HepG2 (cell line): Measurements from ENCODE around the gene KRI1. TPM values are rescaled to one million over a fixed set of nuclear protein-coding genes. Genes with fewer than 3 reads are reported as not detected.

Source experiments
- ARNT2 ChIP-seq: sonication (generic); formaldehyde crosslinking; IDR thresholded peaks from 2 replicates; pipeline ENCODE4 v1.8.0; 2022; ENCODE audit warnings: mild to moderate bottlenecking, low read depth, missing genetic modification reagents, moderate library complexity
- CBFB ChIP-seq: sonication (generic); formaldehyde crosslinking; IDR thresholded peaks from 2 replicates; pipeline ENCODE4 v1.4.0; 2020; ENCODE audit warnings: missing genetic modification reagents
- CREB1 ChIP-seq, 2 experiments: fragments of 450-650 bp in 1 of 2; IDR thresholded peaks; 2 replicates each; pipeline ENCODE4 v1.6.1; 2016 to 2017; ENCODE audit warnings: control low read depth in 1 of 2, mild to moderate bottlenecking in 1 of 2, missing compliant biosample characterization in 1 of 2, missing genetic modification characterization in 1 of 2
- ETV5 ChIP-seq: IDR thresholded peaks from 2 replicates; pipeline ENCODE4 v1.6.1; 2018; ENCODE audit warnings: missing biosample characterization, missing genetic modification reagents, inconsistent platforms, borderline replicate concordance
- ETV6 ChIP-seq: sonication (generic); formaldehyde crosslinking; conservative IDR thresholded peaks from 2 replicates; pipeline ENCODE4 v1.4.0; 2020; ENCODE audit warnings: missing genetic modification reagents
- FOXO1 ChIP-seq: sonication (generic); formaldehyde crosslinking; IDR thresholded peaks from 2 replicates; pipeline ENCODE4 v1.4.0; 2020; ENCODE audit warnings: missing genetic modification reagents
- HMG20B ChIP-seq: conservative IDR thresholded peaks from 2 replicates; pipeline ENCODE4 v1.6.1; 2016; ENCODE audit warnings: missing genetic modification reagents, missing compliant biosample characterization
- HOXD1 ChIP-seq: sonication (generic); formaldehyde crosslinking; IDR thresholded peaks from 2 replicates; pipeline ENCODE4 v1.5.0; 2020; ENCODE audit warnings: missing genetic modification reagents
- KDM3A ChIP-seq: IDR thresholded peaks from 2 replicates; pipeline ENCODE4 v1.6.1; 2018; ENCODE audit warnings: low read depth, missing compliant biosample characterization
- MED1 ChIP-seq: sonication (generic); formaldehyde crosslinking; IDR thresholded peaks from 2 replicates; pipeline ENCODE4 v1.4.0; 2020; ENCODE audit warnings: missing genetic modification reagents
- MTA3 ChIP-seq: sonication (generic); formaldehyde crosslinking; IDR thresholded peaks from 2 replicates; pipeline ENCODE4 v1.4.0; 2020; ENCODE audit warnings: missing genetic modification reagents
- PHF8 ChIP-seq: sonication (generic); formaldehyde crosslinking; IDR thresholded peaks from 2 replicates; pipeline ENCODE4 v1.5.0; 2020; ENCODE audit warnings: missing genetic modification reagents
- RXRB ChIP-seq: IDR thresholded peaks from 2 replicates; pipeline ENCODE4 v1.6.1; 2016; ENCODE audit warnings: borderline replicate concordance, missing genetic modification reagents, missing compliant biosample characterization
- SIX1 ChIP-seq: sonication (generic); formaldehyde crosslinking; IDR thresholded peaks from 2 replicates; pipeline ENCODE4 v1.4.0; 2020; ENCODE audit warnings: missing genetic modification reagents, borderline replicate concordance
- SP1 ChIP-seq, 2 experiments: fragments of 450-650 bp in 1 of 2; sonication (generic) in 1 of 2; formaldehyde crosslinking in 1 of 2; IDR thresholded peaks; 2 replicates each; pipeline versions ENCODE4 v1.4.0 to v1.6.1; 2016 to 2020; ENCODE audit warnings: missing genetic modification reagents in 1 of 2
- TBL1XR1 ChIP-seq: fragments of 150-350 bp; IDR thresholded peaks from 2 replicates; pipeline ENCODE4 v1.6.1; 2014; ENCODE audit warnings: borderline replicate concordance, low read length; ENCODE audit not compliant: partially characterized antibody
- ZBTB42 ChIP-seq: sonication (generic); formaldehyde crosslinking; IDR thresholded peaks from 2 replicates; pipeline ENCODE4 v1.5.0; 2020; ENCODE audit warnings: mild to moderate bottlenecking, missing genetic modification reagents
- ZFX ChIP-seq: sonication (generic); formaldehyde crosslinking; IDR thresholded peaks from 2 replicates; pipeline ENCODE4 v1.4.0; 2020; ENCODE audit warnings: mild to moderate bottlenecking, low read depth, missing genetic modification reagents, moderate library complexity
- ZIK1 ChIP-seq: sonication (generic); formaldehyde crosslinking; IDR thresholded peaks from 2 replicates; pipeline ENCODE4 v1.5.0; 2020; ENCODE audit warnings: mild to moderate bottlenecking, low read depth, missing genetic modification reagents, borderline replicate concordance
- ZMYM2 ChIP-seq: sonication (generic); formaldehyde crosslinking; IDR thresholded peaks from 2 replicates; pipeline ENCODE4 v1.8.0; 2022; ENCODE audit warnings: mild to moderate bottlenecking, missing genetic modification reagents
- ZNF432 ChIP-seq: sonication (generic); formaldehyde crosslinking; IDR thresholded peaks from 2 replicates; pipeline ENCODE4 v1.5.0; 2020; ENCODE audit warnings: missing genetic modification reagents, mild to moderate bottlenecking, borderline replicate concordance
- ZNF746 ChIP-seq: sonication (generic); formaldehyde crosslinking; IDR thresholded peaks from 2 replicates; pipeline ENCODE4 v1.8.0; 2022; ENCODE audit warnings: mild to moderate bottlenecking, missing genetic modification reagents
- ZNF792 ChIP-seq: IDR thresholded peaks from 2 replicates; pipeline ENCODE4 v1.6.1; 2016
- polyA plus RNA-seq, 8 experiments: library from polyadenylated mRNA; depleted of rRNA in 3 of 8; stranded (reverse) in 7 of 8; unstranded in 1 of 8; fragments of >200 nt; fragmentation: Illumina TruSeq in 4 of 8; extraction: Trizol in 4 of 8; gene quantifications; 2 replicates each; pipeline versions ENCODE4 v1.2.1 to v1.2.3, GENCODE V29; 2011 to 2016; ENCODE audit warnings: low read depth in 4 of 8, missing spikeins in 1 of 8, mixed read lengths in 1 of 8; ENCODE audit not compliant: insufficient read depth in 1 of 8
- total RNA-seq, 5 experiments: library from RNA; depleted of rRNA; stranded (reverse); fragments of >200 nt; fragmentation: Illumina TruSeq; extraction: Trizol; gene quantifications; 2 replicates each; pipeline ENCODE4 v1.2.3, GENCODE V29; 2016; ENCODE audit warnings: low read depth in 1 of 5
- TF ChIP-seq, protein P1 (sequence below): sonication (generic); formaldehyde crosslinking; IDR thresholded peaks from 2 replicates; pipeline ENCODE4 v1.4.0; 2020; ENCODE audit warnings: missing genetic modification reagents, borderline replicate concordance
- TF ChIP-seq, protein P2 (sequence below): fragments of 450-650 bp; IDR thresholded peaks from 2 replicates; pipeline ENCODE4 v1.6.1; 2017; ENCODE audit warnings: mild to moderate bottlenecking
- TF ChIP-seq, protein P3 (sequence below): sonication (generic); formaldehyde crosslinking; IDR thresholded peaks from 2 replicates; pipeline ENCODE4 v1.8.1; 2023; ENCODE audit warnings: mild to moderate bottlenecking, inconsistent platforms, moderate library complexity, missing genetic modification reagents, borderline replicate concordance

The KRI1 gene
- total and polyA plus RNA-seq, 2 of the 13 experiments (the other 11 are each of a cell fraction or from before 2014, with no cell fraction given): 9.1 to 11.7 TPM

DNA sequence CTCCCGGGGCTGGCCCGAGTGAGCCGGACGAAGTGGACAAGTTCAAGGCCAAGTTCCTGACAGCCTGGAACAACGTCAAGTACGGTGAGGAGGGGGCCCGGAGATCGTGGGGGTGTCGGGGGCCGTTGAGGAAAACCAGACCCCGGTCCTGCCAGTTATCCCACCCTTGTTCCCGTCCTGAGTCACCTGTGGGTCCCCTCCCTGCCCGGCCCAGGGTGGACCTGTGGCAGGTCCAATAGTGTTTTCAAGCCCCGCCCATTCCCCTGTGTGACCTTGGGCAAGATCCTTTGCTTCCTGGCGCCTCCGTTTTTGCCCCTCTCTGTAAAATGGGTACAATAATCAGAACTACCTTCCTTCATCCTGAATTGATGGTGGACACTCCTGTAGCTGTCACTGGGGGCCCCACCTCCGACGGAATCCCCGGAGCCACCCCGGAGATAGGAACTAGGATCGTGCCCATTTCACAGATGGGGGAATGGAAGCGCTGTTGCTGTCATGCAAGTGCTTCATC is 21.5 kb downstream of the KRI1 start (continued):
- TF ChIP-seq ZMYM2 (CRISPR knock-in tag) (no peak), HOXD1 (CRISPR knock-in tag) (no peak), SP1 (IDR thresholded peaks at IDR 0.05) (no peak), SP1 (CRISPR knock-in tag; IDR thresholded peaks at IDR 0.05) (no peak), CBFB (CRISPR knock-in tag) (no peak), RXRB (no peak), HMG20B (CRISPR knock-in tag) (no peak), ETV5 (CRISPR knock-in tag) (peak; percentile 30; the same call in 1 of the 2 replicates), CREB1 (IDR thresholded peaks at IDR 0.05) (no peak), CREB1 (CRISPR knock-in tag; IDR thresholded peaks at IDR 0.05) (no peak), MTA3 (no peak), SIX1 (CRISPR knock-in tag) (no peak), ZNF746 (CRISPR knock-in tag) (no peak), ZNF432 (CRISPR knock-in tag) (no peak), ZNF792 (CRISPR knock-in tag) (no peak), ARNT2 (CRISPR knock-in tag) (no peak), KDM3A (CRISPR knock-in tag) (no peak), MED1 (CRISPR knock-in tag) (no peak; the same call in 1 of the 2 replicates), TBL1XR1 (no peak), ZFX (CRISPR knock-in tag) (no peak; the same call in 1 of the 2 replicates), ETV6 (no peak), ZBTB42 (no peak), ZIK1 (CRISPR knock-in tag) (no peak), FOXO1 (CRISPR knock-in tag) (no peak), PHF8 (CRISPR knock-in tag) (0 out of 2 replicates have a peak, but pooled peaks have one; percentile 4)
- TF ChIP-seq, protein P1, sequence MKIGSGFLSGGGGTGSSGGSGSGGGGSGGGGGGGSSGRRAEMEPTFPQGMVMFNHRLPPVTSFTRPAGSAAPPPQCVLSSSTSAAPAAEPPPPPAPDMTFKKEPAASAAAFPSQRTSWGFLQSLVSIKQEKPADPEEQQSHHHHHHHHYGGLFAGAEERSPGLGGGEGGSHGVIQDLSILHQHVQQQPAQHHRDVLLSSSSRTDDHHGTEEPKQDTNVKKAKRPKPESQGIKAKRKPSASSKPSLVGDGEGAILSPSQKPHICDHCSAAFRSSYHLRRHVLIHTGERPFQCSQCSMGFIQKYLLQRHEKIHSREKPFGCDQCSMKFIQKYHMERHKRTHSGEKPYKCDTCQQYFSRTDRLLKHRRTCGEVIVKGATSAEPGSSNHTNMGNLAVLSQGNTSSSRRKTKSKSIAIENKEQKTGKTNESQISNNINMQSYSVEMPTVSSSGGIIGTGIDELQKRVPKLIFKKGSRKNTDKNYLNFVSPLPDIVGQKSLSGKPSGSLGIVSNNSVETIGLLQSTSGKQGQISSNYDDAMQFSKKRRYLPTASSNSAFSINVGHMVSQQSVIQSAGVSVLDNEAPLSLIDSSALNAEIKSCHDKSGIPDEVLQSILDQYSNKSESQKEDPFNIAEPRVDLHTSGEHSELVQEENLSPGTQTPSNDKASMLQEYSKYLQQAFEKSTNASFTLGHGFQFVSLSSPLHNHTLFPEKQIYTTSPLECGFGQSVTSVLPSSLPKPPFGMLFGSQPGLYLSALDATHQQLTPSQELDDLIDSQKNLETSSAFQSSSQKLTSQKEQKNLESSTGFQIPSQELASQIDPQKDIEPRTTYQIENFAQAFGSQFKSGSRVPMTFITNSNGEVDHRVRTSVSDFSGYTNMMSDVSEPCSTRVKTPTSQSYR (CRISPR knock-in tag): no peak
- TF ChIP-seq, protein P2, sequence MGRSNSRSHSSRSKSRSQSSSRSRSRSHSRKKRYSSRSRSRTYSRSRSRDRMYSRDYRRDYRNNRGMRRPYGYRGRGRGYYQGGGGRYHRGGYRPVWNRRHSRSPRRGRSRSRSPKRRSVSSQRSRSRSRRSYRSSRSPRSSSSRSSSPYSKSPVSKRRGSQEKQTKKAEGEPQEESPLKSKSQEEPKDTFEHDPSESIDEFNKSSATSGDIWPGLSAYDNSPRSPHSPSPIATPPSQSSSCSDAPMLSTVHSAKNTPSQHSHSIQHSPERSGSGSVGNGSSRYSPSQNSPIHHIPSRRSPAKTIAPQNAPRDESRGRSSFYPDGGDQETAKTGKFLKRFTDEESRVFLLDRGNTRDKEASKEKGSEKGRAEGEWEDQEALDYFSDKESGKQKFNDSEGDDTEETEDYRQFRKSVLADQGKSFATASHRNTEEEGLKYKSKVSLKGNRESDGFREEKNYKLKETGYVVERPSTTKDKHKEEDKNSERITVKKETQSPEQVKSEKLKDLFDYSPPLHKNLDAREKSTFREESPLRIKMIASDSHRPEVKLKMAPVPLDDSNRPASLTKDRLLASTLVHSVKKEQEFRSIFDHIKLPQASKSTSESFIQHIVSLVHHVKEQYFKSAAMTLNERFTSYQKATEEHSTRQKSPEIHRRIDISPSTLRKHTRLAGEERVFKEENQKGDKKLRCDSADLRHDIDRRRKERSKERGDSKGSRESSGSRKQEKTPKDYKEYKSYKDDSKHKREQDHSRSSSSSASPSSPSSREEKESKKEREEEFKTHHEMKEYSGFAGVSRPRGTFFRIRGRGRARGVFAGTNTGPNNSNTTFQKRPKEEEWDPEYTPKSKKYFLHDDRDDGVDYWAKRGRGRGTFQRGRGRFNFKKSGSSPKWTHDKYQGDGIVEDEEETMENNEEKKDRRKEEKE: no peak
- TF ChIP-seq, protein P3, sequence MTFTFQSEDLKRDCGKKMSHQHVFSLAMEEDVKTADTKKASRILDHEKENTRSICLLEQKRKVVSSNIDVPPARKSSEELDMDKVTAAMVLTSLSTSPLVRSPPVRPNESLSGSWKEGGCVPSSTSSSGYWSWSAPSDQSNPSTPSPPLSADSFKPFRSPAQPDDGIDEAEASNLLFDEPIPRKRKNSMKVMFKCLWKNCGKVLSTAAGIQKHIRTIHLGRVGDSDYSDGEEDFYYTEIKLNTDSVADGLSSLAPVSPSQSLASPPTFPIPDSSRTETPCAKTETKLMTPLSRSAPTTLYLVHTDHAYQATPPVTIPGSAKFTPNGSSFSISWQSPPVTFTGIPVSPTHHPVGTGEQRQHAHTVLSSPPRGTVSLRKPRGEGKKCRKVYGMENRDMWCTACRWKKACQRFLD (CRISPR knock-in tag): no peak
